ENCODE measurements around the gene TSSC4.

TSSC4 gene

GRCh38 chr11:2435288-2436012, 34.9 kb downstream of the TSSC4 start:
- DNase-seq (ENCODE audit: low read depth), result no peak

- no peak for DNase-seq (ENCODE audit: low read depth)
Observed at GRCh38 chr11:2436013-2436520, 35.5 kb downstream of the TSSC4 start.

GRCh38 chr11:2436521-2437031, 36.0 kb downstream of the TSSC4 start:
- DNase-seq (ENCODE audit: low read depth), result no peak

GRCh38 chr11:2437516-2437915, 37.0 kb downstream of the TSSC4 start:
- DNase-seq (ENCODE audit: low read depth), result no peak

- no peak for DNase-seq (ENCODE audit: low read depth)
Observed at GRCh38 chr11:2439820-2440219, 39.3 kb downstream of the TSSC4 start.

GRCh38 chr11:2440646-2441045, 40.1 kb downstream of the TSSC4 start:
- no peak for DNase-seq (ENCODE audit: low read depth)

- no peak for DNase-seq (ENCODE audit: low read depth)
Observed at GRCh38 chr11:2441171-2441570, 40.6 kb downstream of the TSSC4 start.

GRCh38 chr11:2442589-2442988, 42.0 kb downstream of the TSSC4 start:
- DNase-seq (ENCODE audit: low read depth), result no peak

- DNase-seq (ENCODE audit: low read depth), result no peak
Observed at GRCh38 chr11:2443406-2443805, 42.9 kb downstream of the TSSC4 start.

- DNase-seq (ENCODE audit: low read depth), result no peak
Observed at GRCh38 chr11:2443881-2444820, 43.6 kb downstream of the TSSC4 start, which contains the start of gene TRPM5. TRPM5 (minus strand) TSS chr11:2444514; CDS start chr11:2423036, 21,478 bp downstream.

GRCh38 chr11:2444821-2445745, 44.5 kb downstream of the TSSC4 start, which contains the start of gene KCNQ1:
KCNQ1 (plus strand) TSS chr11:2445008; CDS start chr11:2445099, 91 bp downstream.
- DNase-seq (ENCODE audit: low read depth), result no peak

GRCh38 chr11:2445746-2446551, 45.4 kb downstream of the TSSC4 start:
- no peak for DNase-seq (ENCODE audit: low read depth)

- DNase-seq (ENCODE audit: low read depth), result no peak
Observed at GRCh38 chr11:2446590-2447252, 46.2 kb downstream of the TSSC4 start.

- DNase-seq (ENCODE audit: low read depth), result no peak
Observed at GRCh38 chr11:2447253-2447950, 46.9 kb downstream of the TSSC4 start.

GRCh38 chr11:2447951-2448650, 47.6 kb downstream of the TSSC4 start:
- no peak for DNase-seq (ENCODE audit: low read depth)

GRCh38 chr11:2448661-2449547, 48.4 kb downstream of the TSSC4 start:
- no peak for DNase-seq (ENCODE audit: low read depth)

GRCh38 chr11:2449548-2450320, 49.2 kb downstream of the TSSC4 start:
- no peak for DNase-seq (ENCODE audit: low read depth)
